Panc1 (cell line): ENCODE data around the gene CNNM2. TPM values are rescaled to one million over a fixed set of nuclear protein-coding genes. Genes with fewer than 3 reads are reported as not detected.

Experiments
- ATAC-seq: fragments of 200-7000 bp; cut with Tn5 transposase; 2 replicates; pipeline ENCODE4 v1.9.1; 2020; ENCODE audit warnings: mild to moderate bottlenecking, moderate library complexity
- BruUV-seq: library from RNA; stranded (reverse); fragments of 400-500 nt; replicated peaks from 2 replicates; lab custom pipeline; 2021; lab: Mats Ljungman, UMichigan
- CTCF ChIA-PET: fragments of 300-600 bp; sonication (Branson Sonifier 250); formaldehyde crosslinking; loops from one replicate; lab custom pipeline; 2022; ENCODE audit warnings: antibody characterized with exemption; lab: Charles Lee
- POLR2A ChIA-PET: fragments of 300-600 bp; sonication (Branson Sonifier 250); formaldehyde crosslinking; loops from one replicate; lab custom pipeline; 2022; ENCODE audit warnings: antibody characterized with exemption; lab: Charles Lee
- DNase-seq: peaks from one replicate; pipeline ENCODE4 v3.0.0-alpha.2; 2010; ENCODE audit warnings: low read depth, low spot score
- H3K27ac ChIP-seq: 2 replicates; pipeline ENCODE4 v1.5.1; 2011; ENCODE audit warnings: mild to moderate bottlenecking, low read length, inconsistent platforms
- H3K27me3 ChIP-seq: fragments of 200-500 bp; sonication (Bioruptor generic); 2 replicates; pipeline ENCODE4 v1.6.0; 2014; ENCODE audit warnings: low read length, inconsistent platforms; ENCODE audit not compliant: control insufficient read depth, insufficient read depth
- H3K36me3 ChIP-seq: fragments of 200-500 bp; sonication (Bioruptor generic); 2 replicates; pipeline ENCODE4 v1.5.1; 2014; ENCODE audit warnings: inconsistent platforms, mild to moderate bottlenecking, low read length, moderate library complexity; ENCODE audit not compliant: control insufficient read depth, insufficient read depth
- H3K4me1 ChIP-seq: 2 replicates; pipeline ENCODE4 v1.5.1; 2011; ENCODE audit warnings: inconsistent platforms, mild to moderate bottlenecking, low read length, moderate library complexity; ENCODE audit not compliant: control insufficient read depth, insufficient read depth
- H3K4me3 ChIP-seq, 2 experiments: 2 replicates each; pipeline ENCODE4 v1.5.1; 2011 to 2012; ENCODE audit warnings: low read depth in 2 of 2, low read length in 2 of 2, mild to moderate bottlenecking in 2 of 2, inconsistent platforms in 1 of 2, moderate library complexity in 1 of 2
- H3K9me3 ChIP-seq: fragments of 200-500 bp; sonication (Bioruptor generic); 2 replicates; pipeline ENCODE4 v1.5.1; 2014; ENCODE audit warnings: low read depth, mild to moderate bottlenecking, inconsistent platforms, low read length, moderate library complexity; ENCODE audit not compliant: control insufficient read depth, insufficient read depth
- CTCF ChIP-seq: fragments of 450-650 bp; IDR thresholded peaks from 2 replicates; pipeline ENCODE4 v1.5.1; 2017; ENCODE audit warnings: mild to moderate bottlenecking
- POLR2AphosphoS5 ChIP-seq: IDR thresholded peaks from 2 replicates; pipeline ENCODE4 v1.6.1; 2012; ENCODE audit warnings: mild to moderate bottlenecking, low read depth, low read length, moderate library complexity
- REST ChIP-seq, 2 experiments: IDR thresholded peaks; 2 replicates each; pipeline ENCODE4 v1.6.1; 2011 to 2012; ENCODE audit warnings: low read depth in 2 of 2, control low read depth in 1 of 2, low read length in 1 of 2, mild to moderate bottlenecking in 1 of 2, moderate library complexity in 1 of 2; ENCODE audit not compliant: insufficient read depth in 1 of 2
- SIN3A ChIP-seq: IDR thresholded peaks from 2 replicates; pipeline ENCODE4 v1.6.1; 2012; ENCODE audit warnings: low read depth, mild to moderate bottlenecking, low read length, moderate library complexity, borderline replicate concordance; ENCODE audit not compliant: insufficient read depth
- TCF7L2 ChIP-seq: IDR thresholded peaks from 2 replicates; pipeline ENCODE4 v1.6.1; 2011; ENCODE audit warnings: mild to moderate bottlenecking, low read depth, low read length, inconsistent platforms
- in situ Hi-C: cut with HindIII; loops from 2 replicates; pipeline ENCODE4 v1.10.0; 2016; ENCODE audit warnings: low sequenced_read_pairs, low pct_unique_long_range_greater_than_20kb
- intact Hi-C: fragments of 100-400 bp; cut with micrococcal nuclease; formaldehyde crosslinking; loops from one replicate; pipeline ENCODE4 v1.10.0; 2022; ENCODE audit not compliant: unreplicated experiment
- total RNA-seq: library from RNA; stranded (reverse); gene quantifications from one replicate; pipeline ENCODE4 v1.2.1, GENCODE V29; 2021; ENCODE audit not compliant: unreplicated experiment

The CNNM2 gene
- total RNA-seq, 1 experiment from 2014 or later: 27.1 TPM

GRCh38 chr10:102996876-102997275 lies 78.8 kb downstream of the CNNM2 start:
- Histone ChIP-seq H3K27ac (no peak overlapping the region), H3K4me1 (peaks cover 21% of the 10 kb centered on the region), H3K4me3 (no peak overlapping the region), H3K27me3 (no peaks in the 10 kb centered on the region), H3K36me3 (no peaks in the 10 kb centered on the region), H3K9me3 (no peaks in the 10 kb centered on the region)
- TF ChIP-seq SIN3A: no peak
- TF ChIP-seq CTCF: no peak
- TF ChIP-seq POLR2AphosphoS5: no peak
- TF ChIP-seq TCF7L2: no peak
- TF ChIP-seq REST (IDR thresholded peaks at IDR 0.05; ENCODE audit: insufficient read depth in 1 of 2, low read depth in 2 of 2, low read length in 1 of 2): no peak
- CTCF ChIA-PET: no interaction called here
- intact Hi-C loops: no loop called here
- BruUV-seq: no TSS peak
- in situ Hi-C loops: no loop called here
- ATAC-seq (no peak), DNase-seq (no peak)
- POLR2A ChIA-PET: interaction anchor here (0.6 kb wide), 1 partner anchor 11 kb away, joined by 4 read pairs; no protein-coding TSS in a partner anchor

- Histone ChIP-seq H3K27me3 (no peaks in the 10 kb centered on the region), H3K9me3 (no peaks in the 10 kb centered on the region), H3K36me3 (no peaks in the 10 kb centered on the region), H3K4me1 (peaks cover 21% of the 10 kb centered on the region), H3K4me3 (no peak overlapping the region), H3K27ac (peak overlapping the region; percentile 17; the same call in 1 of the 2 replicates)
- TF ChIP-seq TCF7L2 (peak; percentile 60; the same call in 1 of the 2 replicates), REST (IDR thresholded peaks at IDR 0.05; ENCODE audit: insufficient read depth in 1 of 2, low read depth in 2 of 2, low read length in 1 of 2) (no peak)
- BruUV-seq: no TSS peak
- ChIA-PET CTCF (interaction anchor here (0.8 kb wide), 1 partner anchor 14 kb away, joined by 3 read pairs; no protein-coding TSS in a partner anchor), POLR2A (interaction anchor here (0.5 kb wide), 1 partner anchor 36 kb away, joined by 10 read pairs; no protein-coding TSS in a partner anchor)
- peak; percentile 91 for ATAC-seq
- in situ Hi-C loops: no loop called here
- DNase-seq: no peak
- intact Hi-C loops: no loop called here
Measured at GRCh38 chr10:102997998-102998397, 79.9 kb downstream of the CNNM2 start.
